ENCODE results near the gene SAMSN1. TPM values are rescaled to one million over a fixed set of nuclear protein-coding genes. Genes with fewer than 3 reads are reported as not detected.
A peak's percentile ranks its signal among the peaks of the same experiment; 100 is the strongest.

Gene SAMSN1
- total and polyA plus RNA-seq, 7 experiments from 2014 or later: 25.5 to 136 (median 34.4) TPM

DNA sequence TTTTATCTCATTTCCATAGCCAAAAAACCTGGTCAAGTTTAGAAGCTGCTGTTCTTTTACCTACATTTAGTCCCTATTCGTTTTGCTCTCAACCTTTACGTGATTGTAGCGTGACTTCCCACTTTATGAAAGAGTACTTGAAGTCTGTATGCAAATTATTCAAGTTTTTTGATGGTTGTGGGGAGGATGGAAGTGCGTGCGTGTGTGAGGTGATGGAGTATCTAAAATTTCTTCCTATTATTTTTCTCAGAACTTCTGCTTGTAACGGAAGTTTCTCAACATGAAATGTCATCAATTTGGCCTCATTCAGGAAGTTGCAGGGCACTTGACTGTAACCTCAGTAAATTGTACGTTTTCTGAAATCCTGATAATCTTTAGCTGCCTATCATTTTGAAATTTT lies 64.0 kb downstream of the SAMSN1 start:
- Histone ChIP-seq H3K4me3 (ENCODE audit: low read length) (peak overlapping the region; percentile 34), H3K36me3 (ENCODE audit: control insufficient read depth in 2 of 3, insufficient read depth in 3 of 3, low read length in 3 of 3) (no peaks in the 10 kb centered on the region), H3K27me3 (ENCODE audit: control insufficient read depth in 2 of 2, insufficient read depth in 2 of 2, low read length in 2 of 2) (no peaks in the 10 kb centered on the region), H3K9me3 (ENCODE audit: control insufficient read depth in 2 of 3, low read length in 3 of 3) (no peaks in the 10 kb centered on the region), H3K4me1 (ENCODE audit: control insufficient read depth in 2 of 2, insufficient read depth in 2 of 2, low read length in 2 of 2) (peaks cover 0 to 13% of the 10 kb centered on the region in 2 donors), H3K27ac (ENCODE audit: low read depth, low read length) (peak overlapping the region; percentile 9)
- peaks cover 7 to 34% (median 10%) of the 10 kb centered on the region in 5 donors for H3K36me3 Mint-ChIP-seq
- POLR2A ChIA-PET: no interaction called here
- peaks cover 0 to 14% (median 0%) of the 10 kb centered on the region in 11 donors for H3K9me3 Mint-ChIP-seq
- intact Hi-C loops (cut with micrococcal nuclease): loop anchor here in 1 of 2 donors (2.0 to 5.0 kb wide), 2 partner anchors 29 to 45 kb away; no protein-coding TSS in a partner anchor
- H3K27me3 Mint-ChIP-seq: no peaks in the 10 kb centered on the region
- CTCF ChIA-PET: interaction anchor here (1.3 to 1.9 kb wide), 2 partner anchors 23 to 256 kb away, joined by 3 to 5 read pairs; no protein-coding TSS in a partner anchor
- H3K4me3 Mint-ChIP-seq: peak overlapping the region; percentile 1 to 79 (median 68)
- peak; percentile 89 for ATAC-seq
- peak overlapping the region; percentile 37 to 90 (median 72) for H3K27ac Mint-ChIP-seq
- peaks cover 8 to 64% (median 16%) of the 10 kb centered on the region in 7 donors for H3K4me1 Mint-ChIP-seq
- DNase-seq: peak in 7 of 9 donors; percentile 29 to 66 (median 53)

DNA sequence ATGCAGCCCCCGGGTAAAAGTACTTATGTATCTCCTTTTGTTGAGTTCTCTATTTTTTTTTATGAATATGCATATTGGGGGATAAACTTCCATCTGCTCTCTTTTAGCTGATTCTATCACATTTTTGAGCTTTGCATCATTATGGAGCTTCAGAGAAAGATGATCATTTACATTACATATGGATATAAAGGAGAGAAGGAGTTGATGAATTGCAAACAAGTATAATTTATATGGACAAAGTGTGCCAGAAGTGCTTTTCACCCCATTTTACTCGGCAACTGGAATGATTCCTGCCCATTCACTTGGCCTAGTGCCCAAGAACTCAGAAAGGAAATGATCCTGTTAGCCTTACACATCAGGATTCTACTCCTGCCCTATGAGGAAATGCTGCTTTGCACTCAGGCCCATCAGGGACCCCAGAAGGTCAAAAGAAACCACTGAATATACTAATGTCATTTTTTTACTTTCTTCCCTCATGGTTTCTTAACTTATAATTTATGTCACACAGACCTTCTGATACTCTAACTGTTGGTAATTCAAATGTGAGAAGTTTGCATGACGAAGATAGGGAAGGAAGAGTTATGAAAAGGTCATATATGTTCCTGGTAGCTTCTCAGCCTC lies 65.6 kb downstream of the SAMSN1 start:
- DNase-seq (no peak), ATAC-seq (peak; percentile 29)
- H3K9me3 Mint-ChIP-seq: peaks cover 0 to 16% (median 0%) of the 10 kb centered on the region in 11 donors
- H3K9me3 ChIP-seq (ENCODE audit: control insufficient read depth in 2 of 3, low read length in 3 of 3): no peaks in the 10 kb centered on the region
- no peak overlapping the region for H3K4me3 ChIP-seq (ENCODE audit: low read length)
- H3K27me3 ChIP-seq (ENCODE audit: control insufficient read depth in 2 of 2, insufficient read depth in 2 of 2, low read length in 2 of 2): no peaks in the 10 kb centered on the region
- intact Hi-C loops (cut with micrococcal nuclease): loop anchor here in 1 of 2 donors (5.0 kb wide), 1 partner anchor 47 kb away; no protein-coding TSS in a partner anchor
- H3K27ac ChIP-seq (ENCODE audit: low read depth, low read length): no peak overlapping the region
- POLR2A ChIA-PET: no interaction called here
- no peaks in the 10 kb centered on the region for H3K27me3 Mint-ChIP-seq
- no peak overlapping the region for H3K4me3 Mint-ChIP-seq
- H3K4me1 ChIP-seq (ENCODE audit: control insufficient read depth in 2 of 2, insufficient read depth in 2 of 2, low read length in 2 of 2): peaks cover 0 to 13% of the 10 kb centered on the region in 2 donors
- peaks cover 7 to 30% (median 10%) of the 10 kb centered on the region in 5 donors for H3K36me3 Mint-ChIP-seq
- no peaks in the 10 kb centered on the region for H3K36me3 ChIP-seq (ENCODE audit: control insufficient read depth in 2 of 3, insufficient read depth in 3 of 3, low read length in 3 of 3)
- CTCF ChIA-PET: no interaction called here
- H3K27ac Mint-ChIP-seq: peak overlapping the region in 2 of 9 donors; percentile 21 to 90
- H3K4me1 Mint-ChIP-seq: peaks cover 8 to 53% (median 15%) of the 10 kb centered on the region in 7 donors

DNA sequence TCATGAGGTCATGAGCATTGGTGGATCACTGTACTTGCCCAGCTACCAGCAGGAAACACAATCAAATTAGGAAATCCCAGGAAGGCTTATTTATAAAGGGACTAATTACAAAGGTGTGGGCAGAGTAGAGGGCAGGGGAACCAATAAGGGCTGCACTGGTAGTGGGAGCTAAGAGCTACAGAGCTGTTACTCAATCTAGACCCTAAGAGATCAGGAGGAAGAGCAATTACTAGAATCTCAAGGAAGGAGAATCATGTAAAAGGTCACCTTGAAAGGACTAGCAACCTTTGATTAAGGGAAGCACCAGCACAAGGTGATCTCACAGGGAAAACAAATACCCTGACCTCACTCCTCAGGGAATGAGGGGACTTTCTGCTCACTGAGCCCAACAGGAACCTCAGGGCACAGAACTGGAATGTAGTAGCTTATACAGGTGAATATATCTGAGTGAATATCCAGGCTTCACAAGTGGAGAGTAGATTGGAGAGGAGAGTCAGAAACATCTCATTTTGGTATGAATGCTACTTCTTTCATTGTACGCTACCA lies 66.8 kb downstream of the SAMSN1 start:
- no peak overlapping the region for H3K27ac ChIP-seq (ENCODE audit: low read depth, low read length)
- Mint-ChIP-seq H3K4me1 (peaks cover 8 to 47% (median 14%) of the 10 kb centered on the region in 7 donors), H3K27me3 (no peaks in the 10 kb centered on the region), H3K36me3 (peaks cover under 1 to 23% (median 4%) of the 10 kb centered on the region in 5 donors), H3K9me3 (peaks cover 0 to 10% (median 0%) of the 10 kb centered on the region in 11 donors), H3K4me3 (peak overlapping the region in 1 of 10 donors; percentile 6), H3K27ac (peak overlapping the region in 2 of 9 donors; percentile 33 to 54)
- H3K36me3 ChIP-seq (ENCODE audit: control insufficient read depth in 2 of 3, insufficient read depth in 3 of 3, low read length in 3 of 3): no peaks in the 10 kb centered on the region
- no peak for DNase-seq
- H3K9me3 ChIP-seq (ENCODE audit: control insufficient read depth in 2 of 3, low read length in 3 of 3): no peaks in the 10 kb centered on the region
- ChIA-PET POLR2A (no interaction called here), CTCF (no interaction called here)
- no peaks in the 10 kb centered on the region for H3K27me3 ChIP-seq (ENCODE audit: control insufficient read depth in 2 of 2, insufficient read depth in 2 of 2, low read length in 2 of 2)
- no peak overlapping the region for H3K4me3 ChIP-seq (ENCODE audit: low read length)
- intact Hi-C loops (cut with micrococcal nuclease): no loop called here
- ATAC-seq: no peak
- H3K4me1 ChIP-seq (ENCODE audit: control insufficient read depth in 2 of 2, insufficient read depth in 2 of 2, low read length in 2 of 2): peaks cover 0 to 13% of the 10 kb centered on the region in 2 donors

DNA sequence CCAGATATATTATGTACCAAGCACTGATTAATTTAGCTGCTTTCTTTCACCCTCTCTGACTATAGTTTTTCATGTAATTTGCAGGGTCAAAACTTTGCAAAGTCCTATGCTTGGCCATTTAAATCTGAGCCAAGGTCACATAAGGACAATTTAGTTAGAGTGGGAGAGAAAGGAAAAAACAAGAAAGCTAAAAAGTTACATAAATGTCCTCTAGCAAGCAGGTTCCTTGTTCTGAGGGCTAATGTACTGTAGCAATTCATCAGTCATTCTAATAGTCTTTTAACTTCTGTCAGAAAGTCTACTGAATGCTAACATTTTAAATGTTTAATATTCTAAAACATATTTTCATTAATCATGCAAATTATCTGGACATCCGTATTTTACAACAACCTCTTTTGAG lies 68.3 kb downstream of the SAMSN1 start:
- Mint-ChIP-seq H3K9me3 (peaks cover 0 to 4% (median 0%) of the 10 kb centered on the region in 11 donors), H3K4me1 (peaks cover 8 to 36% (median 11%) of the 10 kb centered on the region in 7 donors), H3K4me3 (no peak overlapping the region), H3K36me3 (peaks cover 0 to 11% (median 0%) of the 10 kb centered on the region in 5 donors), H3K27me3 (no peaks in the 10 kb centered on the region), H3K27ac (no peak overlapping the region)
- ChIA-PET CTCF (no interaction called here), POLR2A (no interaction called here)
- intact Hi-C loops (cut with micrococcal nuclease): no loop called here
- H3K36me3 ChIP-seq (ENCODE audit: control insufficient read depth in 2 of 3, insufficient read depth in 3 of 3, low read length in 3 of 3): no peaks in the 10 kb centered on the region
- H3K4me1 ChIP-seq (ENCODE audit: control insufficient read depth in 2 of 2, insufficient read depth in 2 of 2, low read length in 2 of 2): peaks cover 0 to 10% of the 10 kb centered on the region in 2 donors
- H3K9me3 ChIP-seq (ENCODE audit: control insufficient read depth in 2 of 3, low read length in 3 of 3): no peaks in the 10 kb centered on the region
- no peak overlapping the region for H3K27ac ChIP-seq (ENCODE audit: low read depth, low read length)
- ATAC-seq (no peak), DNase-seq (no peak)
- H3K27me3 ChIP-seq (ENCODE audit: control insufficient read depth in 2 of 2, insufficient read depth in 2 of 2, low read length in 2 of 2): no peaks in the 10 kb centered on the region
- no peak overlapping the region for H3K4me3 ChIP-seq (ENCODE audit: low read length)

DNA sequence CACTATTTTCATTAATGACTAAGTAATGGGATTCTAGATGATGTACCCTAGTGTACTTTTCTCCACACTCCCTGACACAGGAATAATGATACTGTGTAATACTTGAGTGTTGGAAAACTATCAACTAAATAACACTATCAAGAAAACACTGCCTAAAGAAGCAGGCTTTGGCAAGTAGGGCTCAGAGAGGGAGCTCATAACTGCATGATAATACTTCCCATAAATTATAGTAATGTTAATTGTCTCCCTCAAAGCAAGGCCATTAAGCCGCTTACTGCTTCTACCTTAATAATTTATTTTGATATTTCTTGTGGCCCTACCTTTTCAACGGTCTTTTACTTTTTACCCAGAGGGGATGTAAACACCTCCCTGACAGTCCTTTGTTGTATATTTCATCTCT lies 69.0 kb downstream of the SAMSN1 start:
- peaks cover 0 to 10% (median 0%) of the 10 kb centered on the region in 5 donors for H3K36me3 Mint-ChIP-seq
- peak overlapping the region in 1 of 9 donors; percentile 46 for H3K27ac Mint-ChIP-seq
- Histone ChIP-seq H3K4me1 (ENCODE audit: control insufficient read depth in 2 of 2, insufficient read depth in 2 of 2, low read length in 2 of 2) (peaks cover 0 to 7% of the 10 kb centered on the region in 2 donors), H3K36me3 (ENCODE audit: control insufficient read depth in 2 of 3, insufficient read depth in 3 of 3, low read length in 3 of 3) (no peaks in the 10 kb centered on the region), H3K27ac (ENCODE audit: low read depth, low read length) (no peak overlapping the region), H3K4me3 (ENCODE audit: low read length) (no peak overlapping the region), H3K9me3 (ENCODE audit: control insufficient read depth in 2 of 3, low read length in 3 of 3) (no peaks in the 10 kb centered on the region), H3K27me3 (ENCODE audit: control insufficient read depth in 2 of 2, insufficient read depth in 2 of 2, low read length in 2 of 2) (no peaks in the 10 kb centered on the region)
- intact Hi-C loops (cut with micrococcal nuclease): no loop called here
- no peaks in the 10 kb centered on the region for H3K27me3 Mint-ChIP-seq
- peaks cover 7 to 32% (median 7%) of the 10 kb centered on the region in 7 donors for H3K4me1 Mint-ChIP-seq
- POLR2A ChIA-PET: no interaction called here
- DNase-seq (no peak), ATAC-seq (no peak)
- no peak overlapping the region for H3K4me3 Mint-ChIP-seq
- CTCF ChIA-PET: no interaction called here
- H3K9me3 Mint-ChIP-seq: peaks cover 0 to 4% (median 0%) of the 10 kb centered on the region in 11 donors

DNA sequence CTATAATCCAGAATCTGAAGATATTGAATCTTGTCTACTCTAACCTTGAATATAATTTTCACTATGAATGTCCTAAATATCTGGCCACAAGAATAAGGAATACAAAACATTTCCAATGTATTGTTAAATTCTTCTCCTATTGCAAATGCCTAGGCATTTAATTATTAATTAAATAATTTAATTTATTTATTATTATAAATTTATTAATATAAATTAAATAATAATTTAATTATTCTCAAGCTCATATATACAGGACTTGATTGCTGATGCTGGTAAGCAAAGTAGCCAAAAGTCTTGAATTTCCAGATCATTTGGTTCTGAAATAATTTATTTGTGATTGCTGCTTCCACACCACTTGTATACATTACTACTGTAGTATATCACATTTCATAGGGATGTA lies 71.1 kb downstream of the SAMSN1 start:
- peaks cover 0 to 10% (median 0%) of the 10 kb centered on the region in 5 donors for H3K36me3 Mint-ChIP-seq
- ChIA-PET CTCF (no interaction called here), POLR2A (no interaction called here)
- no peak overlapping the region for H3K4me3 Mint-ChIP-seq
- Histone ChIP-seq H3K9me3 (ENCODE audit: control insufficient read depth in 2 of 3, low read length in 3 of 3) (no peaks in the 10 kb centered on the region), H3K4me1 (ENCODE audit: control insufficient read depth in 2 of 2, insufficient read depth in 2 of 2, low read length in 2 of 2) (no peaks in the 10 kb centered on the region), H3K4me3 (ENCODE audit: low read length) (no peak overlapping the region), H3K27me3 (ENCODE audit: control insufficient read depth in 2 of 2, insufficient read depth in 2 of 2, low read length in 2 of 2) (no peaks in the 10 kb centered on the region), H3K36me3 (ENCODE audit: control insufficient read depth in 2 of 3, insufficient read depth in 3 of 3, low read length in 3 of 3) (no peaks in the 10 kb centered on the region), H3K27ac (ENCODE audit: low read depth, low read length) (no peak overlapping the region)
- DNase-seq (no peak), ATAC-seq (no peak)
- peaks cover 0 to 7% (median 0%) of the 10 kb centered on the region in 11 donors for H3K9me3 Mint-ChIP-seq
- H3K4me1 Mint-ChIP-seq: peaks cover 0 to 16% (median 0%) of the 10 kb centered on the region in 7 donors
- intact Hi-C loops (cut with micrococcal nuclease): no loop called here
- H3K27me3 Mint-ChIP-seq: no peaks in the 10 kb centered on the region
- H3K27ac Mint-ChIP-seq: no peak overlapping the region
